H7 (cell line): Measurements from ENCODE around the gene NUB1. TPM values are rescaled to one million over a fixed set of nuclear protein-coding genes. Genes with fewer than 3 reads are reported as not detected.

Experiments used
- DNase-seq: peaks from one replicate; pipeline ENCODE4 v3.0.0; 2012
- H3K27me3 ChIP-seq: 2 replicates; pipeline ENCODE4 v1.6.0; 2011; ENCODE audit warnings: mild to moderate bottlenecking, low read length; ENCODE audit not compliant: control insufficient read depth, insufficient read depth
- H3K36me3 ChIP-seq: replicated peaks from 2 replicates; pipeline ENCODE4 v1.5.1; 2011; ENCODE audit warnings: low read length; ENCODE audit not compliant: control insufficient read depth, insufficient read depth
- H3K4me3 ChIP-seq: 2 replicates; pipeline ENCODE4 v1.5.1; 2011; ENCODE audit warnings: low read depth, mild to moderate bottlenecking, control low read depth, low read length, moderate library complexity; ENCODE audit not compliant: insufficient read depth
- total RNA-seq: library from RNA; depleted of rRNA; stranded (reverse); fragments of >200 nt; shearing (Covaris generic); gene quantifications from 2 replicates; pipeline ENCODE4 v1.2.3, GENCODE V29; 2014

Gene NUB1
- total RNA-seq, 1 experiment from 2014 or later: 22.7 TPM

- peak; percentile 88 for DNase-seq
- peaks cover 3% of the 10 kb centered on the region for H3K36me3 ChIP-seq
- peak overlapping the region; percentile 87 for H3K4me3 ChIP-seq
- H3K27me3 ChIP-seq: peaks cover 13% of the 10 kb centered on the region; the same call in 1 of the 2 replicates
Observed at GRCh38 chr7:151410405-151411390, 69.1 kb downstream of the NUB1 start.

GRCh38 chr7:151411551-151411950, 69.9 kb downstream of the NUB1 start:
- H3K27me3 ChIP-seq: peaks cover 13% of the 10 kb centered on the region; the same call in 1 of the 2 replicates
- peaks cover 3% of the 10 kb centered on the region for H3K36me3 ChIP-seq
- peak; percentile 43 for DNase-seq
- no peak overlapping the region for H3K4me3 ChIP-seq

- Histone ChIP-seq H3K4me3 (no peak overlapping the region), H3K36me3 (peaks cover 2% of the 10 kb centered on the region; the same call in 1 of the 2 replicates), H3K27me3 (peaks cover 16% of the 10 kb centered on the region; the same call in 1 of the 2 replicates)
- no peak for DNase-seq
Observed at GRCh38 chr7:151412318-151412717, 70.7 kb downstream of the NUB1 start.

GRCh38 chr7:151413241-151413640, 71.6 kb downstream of the NUB1 start:
- Histone ChIP-seq H3K27me3 (peaks cover 16% of the 10 kb centered on the region; the same call in 1 of the 2 replicates), H3K36me3 (no peaks in the 10 kb centered on the region), H3K4me3 (no peak overlapping the region)
- no peak for DNase-seq

GRCh38 chr7:151415375-151416105, 73.9 kb downstream of the NUB1 start:
- H3K4me3 ChIP-seq: no peak overlapping the region
- no peak for DNase-seq
- H3K27me3 ChIP-seq: peaks cover 18% of the 10 kb centered on the region
- H3K36me3 ChIP-seq: no peaks in the 10 kb centered on the region

- H3K27me3 ChIP-seq: peaks cover 12% of the 10 kb centered on the region
- DNase-seq: peak; percentile 58
- no peaks in the 10 kb centered on the region for H3K36me3 ChIP-seq
- no peak overlapping the region for H3K4me3 ChIP-seq
Observed at GRCh38 chr7:151416112-151416940, 74.7 kb downstream of the NUB1 start.

GRCh38 chr7:151416941-151417315, 75.3 kb downstream of the NUB1 start:
- no peak for DNase-seq
- no peak overlapping the region for H3K4me3 ChIP-seq
- peaks cover 7% of the 10 kb centered on the region for H3K27me3 ChIP-seq
- no peaks in the 10 kb centered on the region for H3K36me3 ChIP-seq

- no peak for DNase-seq
- Histone ChIP-seq H3K4me3 (no peak overlapping the region), H3K27me3 (peaks cover 5% of the 10 kb centered on the region), H3K36me3 (no peaks in the 10 kb centered on the region)
Observed at GRCh38 chr7:151420144-151420543, 78.5 kb downstream of the NUB1 start.

GRCh38 chr7:151422212-151422611, 80.6 kb downstream of the NUB1 start:
- peaks cover 2% of the 10 kb centered on the region; the same call in 1 of the 2 replicates for H3K27me3 ChIP-seq
- no peaks in the 10 kb centered on the region for H3K36me3 ChIP-seq
- H3K4me3 ChIP-seq: no peak overlapping the region
- no peak for DNase-seq

GRCh38 chr7:151423226-151423625, 81.6 kb downstream of the NUB1 start:
- Histone ChIP-seq H3K27me3 (peaks cover 2% of the 10 kb centered on the region; the same call in 1 of the 2 replicates), H3K36me3 (no peaks in the 10 kb centered on the region), H3K4me3 (no peak overlapping the region)
- no peak for DNase-seq

- Histone ChIP-seq H3K27me3 (peaks cover 2% of the 10 kb centered on the region; the same call in 1 of the 2 replicates), H3K36me3 (no peaks in the 10 kb centered on the region), H3K4me3 (no peak overlapping the region)
- no peak for DNase-seq
Observed at GRCh38 chr7:151423936-151424335, 82.3 kb downstream of the NUB1 start.

- no peak for DNase-seq
- Histone ChIP-seq H3K27me3 (peaks cover 2% of the 10 kb centered on the region; the same call in 1 of the 2 replicates), H3K36me3 (no peaks in the 10 kb centered on the region), H3K4me3 (no peak overlapping the region)
Observed at GRCh38 chr7:151424799-151425198, 83.2 kb downstream of the NUB1 start.

- DNase-seq: peak; percentile 18
- no peak overlapping the region for H3K4me3 ChIP-seq
Observed at GRCh38 chr7:151425670-151426440, 84.2 kb downstream of the NUB1 start.

More at GRCh38 chr7:151425670-151426440, 84.2 kb downstream of the NUB1 start:
- no peaks in the 10 kb centered on the region for H3K27me3 ChIP-seq
- no peaks in the 10 kb centered on the region for H3K36me3 ChIP-seq
